NCI-H2196 treated with DMSO at 0.1 percent for 48 hours (cell line): ENCODE data around the gene DEFB114.
"Not testable (repeated sequence)": the region's sequence is repeated elsewhere in the genome, so short reads cannot be mapped to it uniquely, and the experiment has no call there.

ENCODE experiments used
- DNase-seq: peaks from one replicate; lab custom pipeline; 2025; ENCODE audit not compliant: unreplicated experiment; lab: John Stamatoyannopoulos, UW

Gene DEFB114, protein sequence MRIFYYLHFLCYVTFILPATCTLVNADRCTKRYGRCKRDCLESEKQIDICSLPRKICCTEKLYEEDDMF

DNA sequence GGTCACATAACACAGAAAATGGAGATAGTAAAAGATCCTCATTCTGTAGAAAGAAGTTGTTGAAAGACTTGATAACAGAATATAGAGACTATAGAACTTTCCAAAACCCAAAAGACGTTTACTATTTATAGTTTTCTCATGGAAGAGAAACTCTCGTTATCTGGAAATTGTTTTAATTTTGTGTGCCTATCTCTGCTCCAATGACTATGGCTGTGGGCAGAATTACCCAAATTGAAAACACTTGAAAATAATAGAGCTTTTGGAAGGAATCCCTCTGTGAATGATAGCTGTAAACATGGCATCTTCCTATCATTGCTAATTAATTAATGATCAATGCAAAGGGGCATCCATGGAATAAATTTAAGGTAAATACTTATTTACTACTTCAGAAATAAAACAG lies at the start of gene DEFB114:
Gene DEFB114, minus strand, starts transcription at position 101 of the 400 bp plus-strand sequence. Its CDS starts 59 bp downstream, at position 42.
- DNase-seq: no peak

DNA sequence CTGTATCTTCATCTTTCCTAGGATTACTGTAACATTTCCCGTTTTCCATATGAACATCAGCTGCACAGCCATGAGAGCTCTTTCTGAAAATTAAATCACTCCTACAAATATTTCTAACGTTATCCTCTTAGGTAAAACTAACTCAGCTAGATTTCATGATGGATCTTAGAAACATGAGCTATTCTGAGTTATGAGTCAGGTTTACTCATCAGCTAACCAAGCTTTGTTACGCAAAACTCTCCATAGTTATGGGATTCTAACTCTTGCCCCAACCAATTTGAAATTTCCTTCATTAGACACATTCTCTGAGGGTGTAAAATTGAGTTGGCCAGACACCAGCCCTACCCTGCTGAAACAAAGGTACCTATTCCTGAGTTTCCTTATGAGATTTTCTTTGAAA lies 43.9 kb upstream of the DEFB114 start:
- DNase-seq: no peak

DNA sequence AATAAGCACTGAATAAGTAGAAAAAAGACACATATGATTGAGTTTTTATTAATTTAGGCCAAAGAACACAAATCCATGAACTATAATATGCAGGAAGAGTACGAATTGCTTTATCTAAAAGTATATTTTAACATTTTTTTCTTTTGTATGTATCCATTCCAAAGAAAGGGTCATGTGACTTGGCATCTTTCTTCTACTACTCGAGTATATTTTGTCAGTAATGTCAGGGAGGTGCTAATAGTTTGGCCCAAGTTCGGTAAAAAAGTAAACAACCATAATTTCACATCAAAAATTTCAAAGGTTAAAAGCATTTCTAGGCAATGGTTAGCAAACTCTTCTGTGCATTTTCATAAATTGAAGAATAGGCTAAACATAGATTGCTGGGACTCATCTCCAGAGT lies 39.2 kb upstream of the DEFB114 start:
- no peak for DNase-seq

- no peak for DNase-seq
Observed at GRCh38 chr6:49995278-49995677, 31.3 kb upstream of the DEFB114 start.

DNA sequence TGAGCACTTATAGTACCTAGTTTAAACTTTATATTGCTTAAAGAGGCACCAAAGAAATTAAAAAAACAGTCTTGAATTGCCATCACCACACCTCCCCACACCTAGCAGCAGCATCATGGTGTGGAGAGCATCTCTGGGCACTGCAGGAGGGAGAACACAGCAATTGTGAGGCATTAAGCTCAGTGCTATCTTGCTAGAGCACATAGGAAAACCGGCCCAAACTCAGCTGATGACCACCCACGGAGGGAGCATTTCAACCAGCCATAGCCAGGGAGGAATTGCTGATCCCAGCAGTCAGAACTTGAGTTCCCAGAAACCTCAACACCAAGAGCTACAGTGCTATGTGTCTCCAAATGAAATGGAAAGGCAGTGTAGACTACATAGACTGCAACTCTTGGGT lies 24.9 kb upstream of the DEFB114 start:
- no peak for DNase-seq

DNA sequence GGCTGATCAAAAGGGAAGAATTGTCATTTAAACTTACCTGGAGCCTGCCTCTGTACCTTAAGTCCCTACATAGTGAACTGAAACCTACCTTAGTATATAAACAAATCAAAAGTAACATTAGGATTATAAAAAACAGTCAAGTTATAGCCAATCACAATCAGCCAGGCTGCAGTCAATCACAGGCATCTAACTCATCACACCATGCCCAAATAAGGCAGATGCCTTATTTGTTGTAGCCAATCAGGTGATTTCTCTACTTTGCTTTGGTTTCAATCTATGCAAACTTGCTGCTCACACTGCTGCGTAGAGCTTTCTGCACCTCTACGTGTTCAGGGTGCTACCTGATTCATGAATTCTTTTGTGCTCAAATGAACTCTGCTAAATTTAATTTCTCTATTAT lies 23.8 kb upstream of the DEFB114 start:
- DNase-seq: no peak

DNA sequence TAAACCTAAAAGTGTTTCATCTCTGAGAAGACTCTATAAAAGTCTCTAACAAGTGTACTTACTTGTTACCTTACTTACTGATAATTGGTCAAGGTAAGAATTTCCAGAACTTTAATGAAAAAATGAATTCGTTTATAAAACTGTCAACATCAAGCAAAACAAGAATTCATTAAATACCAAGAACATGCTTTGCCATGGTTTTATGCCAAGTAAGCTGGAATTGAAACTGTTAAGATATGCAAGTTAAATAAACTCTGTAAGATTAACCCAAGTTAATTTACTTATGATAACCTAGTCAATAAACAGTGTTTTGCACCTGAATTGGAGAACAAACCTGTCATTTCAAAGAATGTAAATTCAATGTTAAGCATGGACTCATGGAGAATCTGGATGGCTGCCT lies 22.6 kb upstream of the DEFB114 start:
- DNase-seq: no peak

- no peak for DNase-seq
Observed at GRCh38 chr6:49982046-49982445, 18.1 kb upstream of the DEFB114 start.

- no peak for DNase-seq
Observed at GRCh38 chr6:49980898-49981297, 16.9 kb upstream of the DEFB114 start.

DNA sequence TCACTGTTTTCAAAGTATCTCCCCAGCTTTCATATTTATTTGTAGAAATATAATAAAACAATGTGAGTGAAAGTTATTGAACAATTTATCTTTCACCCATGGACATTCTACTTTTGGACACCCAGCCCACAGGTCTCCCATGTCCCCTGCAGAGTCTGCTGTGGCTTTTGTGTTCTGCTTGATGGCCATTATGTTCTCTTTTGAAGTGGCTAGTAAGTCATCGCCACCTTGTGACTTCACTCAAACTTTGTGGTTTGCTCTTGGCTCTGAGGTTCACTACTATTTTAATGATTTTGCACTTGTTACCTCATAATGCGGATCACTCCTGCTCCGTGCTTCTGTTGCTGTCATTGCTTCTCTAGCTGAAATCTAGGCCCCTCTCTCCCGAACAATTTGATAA lies 15.6 kb upstream of the DEFB114 start:
- no peak for DNase-seq

DNA sequence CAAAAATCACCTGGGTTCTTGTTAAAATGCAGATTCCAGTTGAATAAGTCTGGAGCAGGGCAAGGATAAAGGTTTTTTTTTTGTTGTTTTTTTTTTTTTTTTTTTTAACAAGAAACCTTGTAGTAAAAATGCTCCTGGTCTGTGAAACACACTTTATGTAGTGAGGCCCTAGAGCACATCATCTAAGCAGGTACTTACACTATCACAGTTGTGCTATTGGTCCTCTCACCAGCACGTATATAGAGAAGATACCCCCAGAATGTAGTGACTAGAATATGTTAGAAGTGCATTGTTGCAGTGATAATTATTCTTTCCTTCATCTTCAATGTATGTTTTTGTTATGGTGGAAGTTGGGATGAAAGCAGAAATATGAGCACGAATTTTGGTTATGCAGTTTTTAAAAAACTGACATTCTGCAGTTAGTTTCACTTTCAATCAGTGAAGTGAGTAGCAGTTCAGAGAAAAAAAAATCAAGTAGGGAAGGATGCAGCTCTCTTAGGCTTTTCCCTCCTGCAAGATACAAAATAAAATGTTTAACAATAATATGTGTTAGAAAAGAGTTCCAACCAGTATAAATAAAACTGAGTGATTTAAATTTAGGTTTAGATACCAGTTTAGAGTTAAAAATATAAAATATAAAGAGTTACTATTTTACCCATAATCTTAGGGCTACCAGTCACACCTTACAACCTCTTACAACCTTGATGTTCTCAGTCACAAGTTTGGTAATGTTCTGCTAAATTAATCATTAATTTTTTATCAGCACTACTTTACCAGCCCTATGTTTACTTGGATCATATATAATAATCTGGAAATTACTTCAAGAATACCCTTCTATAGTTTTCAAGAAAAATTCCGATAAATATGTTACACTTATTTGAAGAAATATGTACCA lies 14.6 kb upstream of the DEFB114 start:
- no peak for DNase-seq

- no peak for DNase-seq
Observed at GRCh38 chr6:49969605-49970004, 5.6 kb upstream of the DEFB114 start, which contains the start of gene DEFB113. TSS of gene DEFB113 (minus strand) at chr6:49969625. CDS start at chr6:49969625, 0 bp downstream.

- DNase-seq: no peak
Observed at GRCh38 chr6:49966823-49967222, 2.9 kb upstream of the DEFB114 start.

DNA sequence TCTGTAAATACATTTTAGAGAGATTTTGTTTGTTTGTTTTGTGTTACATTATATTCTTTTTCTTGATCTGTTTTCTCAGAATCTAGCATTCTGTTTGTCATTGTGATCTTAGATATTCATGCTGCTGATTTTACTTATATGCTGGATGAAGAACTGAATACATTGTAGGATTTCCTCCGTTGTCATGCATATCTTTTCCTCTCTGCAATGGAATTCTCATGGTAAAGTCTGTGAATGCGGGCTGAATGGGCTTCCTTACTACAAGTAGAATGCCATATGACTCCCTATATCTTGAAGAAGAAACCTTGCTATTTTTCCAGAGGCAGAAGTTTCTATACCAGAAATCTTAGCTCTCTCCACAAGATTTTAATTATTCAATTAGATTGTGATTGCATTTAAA lies 2.4 kb upstream of the DEFB114 start:
- DNase-seq: no peak

GRCh38 chr6:49958180-49958579 lies 5.8 kb downstream of the DEFB114 start:
- no peak for DNase-seq

DNA sequence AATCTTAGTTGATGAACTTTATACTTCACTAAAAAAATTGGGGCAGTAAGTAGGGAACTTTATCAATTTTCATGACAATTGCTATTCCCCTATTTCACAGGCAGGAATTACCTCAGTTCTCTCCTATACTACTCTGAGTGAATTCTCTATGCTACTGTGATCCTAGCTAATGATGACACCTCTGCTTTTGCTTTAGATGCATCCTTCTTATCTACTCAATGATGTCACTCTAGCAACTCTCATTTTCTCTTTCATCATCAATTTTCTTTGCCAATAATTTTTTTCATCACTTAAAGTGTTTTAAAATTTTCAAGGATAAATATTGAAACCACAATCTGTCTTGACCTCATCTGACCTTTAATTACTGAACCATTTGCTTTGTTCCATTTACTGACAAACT lies 8.1 kb downstream of the DEFB114 start:
- no peak for DNase-seq

DNA sequence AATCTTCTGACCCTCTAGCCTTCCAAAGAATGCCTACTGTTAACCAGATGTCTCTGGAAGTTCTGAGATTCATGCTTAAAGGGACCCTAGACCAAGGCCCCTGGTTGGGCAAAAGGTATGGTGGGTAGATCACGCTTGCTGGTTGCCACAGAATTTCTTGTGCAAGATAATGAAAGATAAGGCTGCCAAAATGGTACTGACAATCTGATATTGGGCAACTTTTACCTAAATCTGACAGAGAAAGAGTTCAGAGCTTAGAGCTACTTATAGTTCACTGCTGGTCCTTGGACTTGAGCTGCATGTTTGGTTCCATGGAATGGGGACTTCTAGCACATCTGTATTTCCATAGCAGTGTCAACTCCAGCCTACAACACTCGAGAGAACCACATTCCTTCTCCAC lies 12.0 kb downstream of the DEFB114 start:
- DNase-seq: no peak

DNA sequence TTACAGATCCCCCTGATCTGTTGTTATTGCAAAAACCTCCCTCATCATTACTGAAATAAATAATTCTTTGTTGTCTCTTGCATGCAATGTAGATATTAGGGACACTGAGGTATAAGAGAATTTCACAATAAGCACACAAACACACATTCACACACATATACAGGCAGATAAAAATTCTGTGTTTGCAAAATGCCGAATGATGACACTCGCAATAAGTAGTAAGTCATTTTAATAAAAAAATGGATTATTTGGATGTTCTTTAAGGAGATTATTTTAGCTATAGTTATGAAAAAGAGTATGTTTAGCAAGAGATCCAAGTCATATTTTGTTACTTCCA lies 13.6 kb downstream of the DEFB114 start:
- DNase-seq: no peak

- DNase-seq: no peak
Observed at GRCh38 chr6:49949062-49949461, 14.9 kb downstream of the DEFB114 start.

GRCh38 chr6:49946835-49947234 lies 17.1 kb downstream of the DEFB114 start:
- no peak for DNase-seq

DNA sequence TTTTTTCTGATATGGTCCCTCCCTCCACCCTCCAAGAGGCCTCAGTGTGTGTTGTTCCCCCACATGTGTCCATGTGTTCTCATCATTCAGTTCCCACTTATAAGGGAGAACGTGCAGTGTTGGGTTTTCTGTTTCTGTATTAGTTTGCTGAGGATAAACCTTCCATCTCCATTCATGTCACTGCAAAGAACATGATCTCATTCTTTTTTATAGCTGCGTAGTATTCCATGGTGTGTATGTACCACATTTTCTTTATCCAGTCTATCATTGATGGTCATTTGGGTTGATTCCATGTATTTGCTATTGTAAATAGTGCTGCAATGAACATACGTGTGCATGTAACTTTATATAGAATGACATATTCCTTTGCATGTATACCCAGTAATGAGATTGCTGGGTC lies 19.9 kb downstream of the DEFB114 start:
- DNase-seq: not testable (repeated sequence)

DNA sequence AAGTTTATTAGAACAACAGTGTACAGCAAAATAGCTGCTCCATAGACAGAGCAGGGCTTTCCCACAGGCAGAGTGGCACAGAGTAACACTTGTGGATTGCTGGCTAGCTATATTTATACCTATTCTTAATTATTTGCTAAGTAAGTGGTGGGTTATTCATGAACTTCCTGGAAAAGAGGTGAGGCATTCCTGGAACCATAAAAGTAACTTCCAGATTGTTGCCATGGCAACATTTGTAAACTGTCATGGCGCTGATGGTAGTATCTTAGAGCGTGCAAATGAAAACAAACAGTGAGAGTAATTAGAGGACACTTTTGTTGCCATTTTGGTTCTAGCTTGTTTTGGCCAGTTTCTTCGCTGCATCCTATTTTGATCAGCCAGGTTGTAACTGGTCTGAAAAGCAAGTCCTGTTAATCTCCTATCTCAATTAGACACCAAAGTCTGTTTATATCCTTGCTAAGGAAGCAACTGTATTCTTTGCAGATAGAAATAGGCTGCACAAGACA lies 23.9 kb downstream of the DEFB114 start:
- no peak for DNase-seq

- DNase-seq: no peak
Observed at GRCh38 chr6:49937811-49938210, 26.2 kb downstream of the DEFB114 start.
